Mesendoderm (in vitro differentiated cells): Measurements from ENCODE around the gene BBLN.

Experiments used
- DNase-seq: peaks from one replicate; pipeline ENCODE4 v3.0.0; 2013
- H2AK5ac ChIP-seq: 2 replicates; pipeline ENCODE4 v1.6.1; 2013; ENCODE audit warnings: low read length, inconsistent platforms
- H2BK120ac ChIP-seq: 2 replicates; pipeline ENCODE4 v1.6.1; 2013; ENCODE audit warnings: low read depth, mild to moderate bottlenecking, low read length, moderate library complexity, mixed read lengths
- H2BK15ac ChIP-seq: replicated peaks from 2 replicates; pipeline ENCODE4 v1.6.1; 2013; ENCODE audit warnings: low read depth, mild to moderate bottlenecking, moderate library complexity
- H2BK5ac ChIP-seq: 2 replicates; pipeline ENCODE4 v1.6.1; 2013; ENCODE audit warnings: low read length, inconsistent platforms
- H3K18ac ChIP-seq: 2 replicates; pipeline ENCODE4 v1.6.1; 2013; ENCODE audit warnings: mild to moderate bottlenecking, low read length, mixed read lengths
- H3K23ac ChIP-seq: one replicate; pipeline ENCODE4 v1.6.1; 2013; ENCODE audit warnings: low read length
- H3K27ac ChIP-seq: 2 replicates; pipeline ENCODE4 v1.5.1; 2013; ENCODE audit warnings: low read depth, mild to moderate bottlenecking, inconsistent platforms, low read length, moderate library complexity
- H3K27me3 ChIP-seq: 2 replicates; pipeline ENCODE4 v1.6.1; 2013; ENCODE audit warnings: low read length, control low read depth, mild to moderate bottlenecking, inconsistent platforms; ENCODE audit not compliant: insufficient read depth, poor library complexity
- H3K36me3 ChIP-seq: 2 replicates; pipeline ENCODE4 v1.6.1; 2013; ENCODE audit warnings: low read length, inconsistent platforms; ENCODE audit not compliant: control insufficient read depth, insufficient read depth
- H3K4ac ChIP-seq: one replicate; pipeline ENCODE4 v1.6.1; 2013; ENCODE audit warnings: low read depth, mild to moderate bottlenecking, low read length, moderate library complexity
- H3K4me1 ChIP-seq: 2 replicates; pipeline ENCODE4 v1.6.1; 2013; ENCODE audit warnings: low read depth, low read length, inconsistent platforms; ENCODE audit not compliant: control insufficient read depth
- H3K4me2 ChIP-seq: 2 replicates; pipeline ENCODE4 v1.6.1; 2013; ENCODE audit warnings: low read length
- H3K4me3 ChIP-seq: 2 replicates; pipeline ENCODE4 v1.5.1; 2013; ENCODE audit warnings: mild to moderate bottlenecking, low read length
- H3K56ac ChIP-seq: one replicate; pipeline ENCODE4 v1.6.1; 2013; ENCODE audit warnings: low read length
- H3K79me1 ChIP-seq: 2 replicates; pipeline ENCODE4 v1.6.1; 2013; ENCODE audit warnings: low read length, inconsistent platforms
- H3K79me2 ChIP-seq: 2 replicates; pipeline ENCODE4 v1.6.1; 2013; ENCODE audit warnings: mild to moderate bottlenecking, low read length; ENCODE audit not compliant: control insufficient read depth, insufficient read depth
- H3K9ac ChIP-seq: 2 replicates; pipeline ENCODE4 v1.6.1; 2013; ENCODE audit warnings: low read length, inconsistent platforms
- H4K5ac ChIP-seq: one replicate; pipeline ENCODE4 v1.6.1; 2013; ENCODE audit warnings: low read length
- H4K8ac ChIP-seq: one replicate; pipeline ENCODE4 v1.6.1; 2013; ENCODE audit warnings: low read depth, mild to moderate bottlenecking, control low read depth, low read length, moderate library complexity
- WGBS: extraction: QIAGEN DNeasy Blood & Tissue Kit; methylation state at CpG from one replicate; pipeline ENCODE4 v1.1.7; 2013; ENCODE audit warnings: low lambda C conversion rate, missing lambda C conversion rate; ENCODE audit not compliant: insufficient coverage; ENCODE audit errors: extremely low coverage; 5-methylcytosine and 5-hydroxymethylcytosine counted together

BBLN gene

GRCh38 chr9:128185979-128186965 is 26.2 kb downstream of the BBLN start:
- H3K4me1 ChIP-seq: peaks cover 2% of the 10 kb centered on the region
- H4K5ac ChIP-seq: no peak overlapping the region
- H4K8ac ChIP-seq: no peak overlapping the region
- peaks cover 4% of the 10 kb centered on the region for H3K79me1 ChIP-seq
- H2AK5ac ChIP-seq: no peak overlapping the region
- H3K36me3 ChIP-seq: no peaks in the 10 kb centered on the region
- no peak overlapping the region for H3K56ac ChIP-seq
- H3K23ac ChIP-seq: no peak overlapping the region
- no peak overlapping the region for H3K4me3 ChIP-seq
- H3K9ac ChIP-seq: no peak overlapping the region
- DNase-seq: peak; percentile 49
- no peak overlapping the region for H2BK5ac ChIP-seq
- H3K18ac ChIP-seq: no peak overlapping the region
- H3K4ac ChIP-seq: no peak overlapping the region
- no peaks in the 10 kb centered on the region for H3K79me2 ChIP-seq
- H2BK120ac ChIP-seq: no peak overlapping the region
- no peak overlapping the region for H3K4me2 ChIP-seq
- no peak overlapping the region for H3K27ac ChIP-seq
- H2BK15ac ChIP-seq: no peak overlapping the region
- H3K27me3 ChIP-seq: no peaks in the 10 kb centered on the region
- WGBS: no CpG with 5 or more reads among the region's 11 CpGs

DNA sequence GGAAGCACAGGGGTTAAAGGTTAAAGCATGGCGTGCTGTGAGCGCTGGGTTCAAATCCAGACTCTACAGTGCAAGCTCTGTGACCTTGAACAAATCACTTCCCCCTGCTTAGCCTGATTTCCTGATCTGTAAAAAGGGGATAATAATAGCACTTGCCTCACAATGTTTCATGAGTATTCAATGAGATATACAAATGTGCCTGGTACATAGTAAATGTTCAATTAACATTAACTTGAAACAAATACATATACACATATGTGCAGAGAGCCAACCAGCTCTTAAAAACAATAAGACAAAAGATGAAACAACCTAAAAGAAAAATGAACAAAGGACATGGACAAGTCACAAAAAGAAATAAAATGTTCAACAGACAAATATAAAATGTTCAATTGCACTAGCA is 27.3 kb downstream of the BBLN start:
- Histone ChIP-seq H3K56ac (no peak overlapping the region), H2AK5ac (no peak overlapping the region), H2BK15ac (no peak overlapping the region), H3K23ac (no peak overlapping the region), H3K4ac (no peak overlapping the region), H4K8ac (no peak overlapping the region), H2BK5ac (no peak overlapping the region), H3K4me2 (no peak overlapping the region), H3K79me1 (peaks cover 4% of the 10 kb centered on the region), H3K18ac (no peak overlapping the region), H2BK120ac (no peak overlapping the region), H3K27ac (no peak overlapping the region), H3K36me3 (no peaks in the 10 kb centered on the region), H3K79me2 (no peaks in the 10 kb centered on the region), H4K5ac (no peak overlapping the region), H3K27me3 (no peaks in the 10 kb centered on the region), H3K9ac (no peak overlapping the region), H3K4me1 (peaks cover 2% of the 10 kb centered on the region), H3K4me3 (no peak overlapping the region)
- WGBS: no CpG with 5 or more reads among the region's 2 CpGs
- no peak for DNase-seq

DNA sequence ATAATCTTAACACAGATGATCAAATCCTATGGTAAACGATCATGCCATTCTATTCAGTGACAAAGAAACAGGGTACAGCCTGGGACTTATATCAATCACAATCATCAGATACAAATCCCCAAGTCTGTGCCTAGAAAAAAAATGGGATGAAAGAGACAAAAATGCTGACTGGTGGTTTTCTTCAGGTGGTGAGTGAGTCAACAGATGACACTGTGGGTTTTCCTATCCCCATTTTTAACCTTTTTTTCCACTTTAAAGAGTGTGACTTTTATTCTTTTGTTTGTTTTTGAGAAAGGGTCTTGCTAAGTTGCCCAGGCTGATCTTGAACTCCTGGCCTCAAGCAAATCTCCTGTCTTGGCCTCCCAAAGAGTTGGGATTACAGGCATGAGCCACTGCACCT is 28.1 kb downstream of the BBLN start:
- Histone ChIP-seq H3K18ac (no peak overlapping the region), H3K27me3 (no peaks in the 10 kb centered on the region), H3K4ac (no peak overlapping the region), H2BK15ac (no peak overlapping the region), H3K23ac (no peak overlapping the region), H3K36me3 (no peaks in the 10 kb centered on the region), H3K79me2 (no peaks in the 10 kb centered on the region), H2AK5ac (no peak overlapping the region), H3K27ac (no peak overlapping the region), H4K8ac (no peak overlapping the region), H4K5ac (no peak overlapping the region), H3K4me3 (no peak overlapping the region), H3K4me1 (peaks cover 2% of the 10 kb centered on the region), H3K4me2 (no peak overlapping the region), H3K9ac (no peak overlapping the region), H2BK120ac (no peak overlapping the region), H3K79me1 (peaks cover 4% of the 10 kb centered on the region), H3K56ac (no peak overlapping the region), H2BK5ac (no peak overlapping the region)
- no CpG with 5 or more reads among the region's 1 CpG for WGBS
- DNase-seq: no peak

- H3K56ac ChIP-seq: no peak overlapping the region
- no peak overlapping the region for H3K4me2 ChIP-seq
- H3K36me3 ChIP-seq: no peaks in the 10 kb centered on the region
- no peak overlapping the region for H3K23ac ChIP-seq
- no peak overlapping the region for H2BK120ac ChIP-seq
- no peak overlapping the region for H2BK5ac ChIP-seq
- peak; percentile 74 for DNase-seq
- H3K18ac ChIP-seq: no peak overlapping the region
- no peak overlapping the region for H3K4ac ChIP-seq
- H4K8ac ChIP-seq: no peak overlapping the region
- H3K4me3 ChIP-seq: no peak overlapping the region
- H3K27me3 ChIP-seq: no peaks in the 10 kb centered on the region
- whole genome bisulfite sequencing: no CpG with 5 or more reads among the region's 2 CpGs
- H3K27ac ChIP-seq: no peak overlapping the region
- H2BK15ac ChIP-seq: no peak overlapping the region
- H3K79me2 ChIP-seq: no peaks in the 10 kb centered on the region
- peaks cover 2% of the 10 kb centered on the region for H3K4me1 ChIP-seq
- H3K79me1 ChIP-seq: peaks cover 4% of the 10 kb centered on the region
- H2AK5ac ChIP-seq: no peak overlapping the region
- no peak overlapping the region for H3K9ac ChIP-seq
- H4K5ac ChIP-seq: no peak overlapping the region
Measured at GRCh38 chr9:128190013-128190412, 29.9 kb downstream of the BBLN start.

DNA sequence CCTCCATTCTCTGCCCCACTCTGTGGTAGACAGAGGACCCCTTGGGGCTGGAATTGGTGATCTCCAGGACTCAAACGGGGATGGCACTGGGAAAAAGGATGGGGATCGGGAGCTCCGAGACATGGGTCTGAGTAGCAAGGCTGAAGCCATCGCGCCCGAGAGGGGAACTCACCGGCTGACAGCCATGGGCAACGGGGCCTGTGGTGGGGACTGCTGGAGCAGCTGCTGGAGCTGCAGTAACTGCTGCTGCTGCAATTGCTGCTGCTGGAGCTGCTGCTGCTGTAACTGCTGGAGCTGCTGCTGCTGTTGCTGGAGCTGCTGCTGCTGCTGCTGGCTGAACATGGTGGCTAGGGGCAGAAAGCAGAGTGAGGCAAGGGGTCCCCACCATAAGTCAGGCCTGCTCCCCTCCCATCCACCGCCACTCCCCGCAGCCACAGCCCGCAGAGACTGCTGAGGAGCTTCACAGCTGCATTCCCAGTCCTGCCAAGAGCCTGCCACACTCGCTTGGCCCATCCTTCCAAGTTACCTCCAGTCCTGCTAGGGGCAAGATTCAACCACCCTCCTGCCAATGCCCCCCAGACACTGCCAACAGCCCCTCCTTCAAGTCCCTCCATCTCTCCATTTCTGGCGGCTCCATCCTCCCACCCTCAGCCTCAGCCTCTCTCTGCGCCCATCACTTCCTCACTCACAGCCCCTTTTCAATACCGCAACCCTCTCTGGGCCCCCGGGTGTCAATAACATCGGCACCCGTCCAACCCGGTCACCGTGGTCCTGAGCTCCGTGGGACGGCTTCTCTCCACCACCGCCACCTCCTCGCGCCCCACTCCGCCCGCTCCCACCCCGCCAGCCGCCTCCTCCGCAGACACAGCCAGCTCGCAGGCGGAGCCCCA is 30.7 kb downstream of the BBLN start:
- Histone ChIP-seq H3K79me1 (peaks cover 4% of the 10 kb centered on the region), H3K4me2 (peak overlapping the region; percentile 92), H3K4me3 (peak overlapping the region; percentile 67), H3K36me3 (no peaks in the 10 kb centered on the region), H2BK5ac (no peak overlapping the region), H3K27ac (no peak overlapping the region), H3K27me3 (no peaks in the 10 kb centered on the region), H3K4me1 (peaks cover 2% of the 10 kb centered on the region), H3K56ac (peak overlapping the region; percentile 93), H4K5ac (no peak overlapping the region), H3K9ac (peak overlapping the region; percentile 85), H2BK15ac (no peak overlapping the region), H3K79me2 (no peaks in the 10 kb centered on the region), H3K4ac (peak overlapping the region; percentile 42), H2AK5ac (peak overlapping the region; percentile 22), H2BK120ac (no peak overlapping the region), H4K8ac (no peak overlapping the region), H3K23ac (no peak overlapping the region), H3K18ac (peak overlapping the region; percentile 64)
- no CpG with 5 or more reads among the region's 32 CpGs for WGBS
- DNase-seq: no peak
